Measurements from ENCODE around the gene DRG2. TPM values are rescaled to one million over a fixed set of nuclear protein-coding genes. Genes with fewer than 3 reads are reported as not detected.

The DRG2 gene
- total and polyA plus RNA-seq, 2 donors (not counting 1 experiment from before 2014, with no cell fraction given), result 58.7 to 67.8 TPM

- Mint-ChIP-seq H3K4me3 (no peak overlapping the region), H3K9me3 (ENCODE audit: insufficient read depth) (no peaks in the 10 kb centered on the region), H3K4me1 (peaks cover 34% of the 10 kb centered on the region), H3K27me3 (no peaks in the 10 kb centered on the region), H3K27ac (no peak overlapping the region)
- TF ChIP-seq EZH2 (IDR thresholded peaks at IDR 0.05; ENCODE audit: borderline replicate concordance, insufficient read depth, low read depth, low read length, poor library complexity, severe bottlenecking) (no peak), CTCF (IDR thresholded peaks at IDR 0.05) (peak; percentile 45)
- H3K4me1 ChIP-seq (ENCODE audit: control insufficient read depth in 2 of 2, insufficient read depth in 2 of 2, low read length in 2 of 2), result peaks cover 11 to 19% of the 10 kb centered on the region in 2 donors
- peaks cover 19% of the 10 kb centered on the region for H4K20me1 ChIP-seq (ENCODE audit: control insufficient read depth, insufficient read depth, low read length, poor library complexity, severe bottlenecking)
- ChIA-PET POLR2A (no interaction called here), CTCF (interaction anchor here (0.6 to 0.9 kb wide), 2 partner anchors 8 to 10 kb away, joined by 3 read pairs; no protein-coding TSS in a partner anchor)
- no peak overlapping the region for H3K27ac ChIP-seq (ENCODE audit: low read length in 2 of 2)
- H3K9ac ChIP-seq (ENCODE audit: low read length), result no peak overlapping the region
- DNase-seq (no peak), ATAC-seq (ENCODE audit: low read depth) (no peak)
- intact Hi-C loops (cut with micrococcal nuclease), result no loop called here
- H3K4me2 ChIP-seq (replicated peaks; ENCODE audit: low read depth, low read length, poor library complexity, severe bottlenecking), result no peak overlapping the region
- peaks cover 46% of the 10 kb centered on the region for H3K79me2 ChIP-seq (ENCODE audit: control insufficient read depth, insufficient read depth, low read length)
- H3K9me3 ChIP-seq (ENCODE audit: control extremely low read depth in 1 of 3, control insufficient read depth in 2 of 3, insufficient read depth in 1 of 3, low read length in 2 of 3), result no peaks in the 10 kb centered on the region
- H2AFZ ChIP-seq (ENCODE audit: insufficient read depth, low read depth, low read length, poor library complexity, severe bottlenecking), result no peak overlapping the region
- H3K4me3 ChIP-seq (ENCODE audit: control extremely low read depth in 1 of 5, extremely low read depth in 1 of 5, insufficient read depth in 1 of 5, low read depth in 2 of 5, low read length in 4 of 5), result no peak overlapping the region
- no peaks in the 10 kb centered on the region for H3K27me3 ChIP-seq (replicated peaks in 1 of 4; ENCODE audit: control extremely low read depth in 1 of 4, control insufficient read depth in 3 of 4, insufficient read depth in 4 of 4, low read length in 3 of 4)
- 100% methylated on average over 1 of the region's 1 CpG for WGBS (ENCODE audit: insufficient coverage)
- peaks cover 0 to 5% of the 10 kb centered on the region in 2 experiments for H3K36me3 ChIP-seq (replicated peaks in 1 of 2; ENCODE audit: control extremely low read depth in 1 of 2, control insufficient read depth in 1 of 2, extremely low read depth in 1 of 2, insufficient read depth in 2 of 2, low read length in 1 of 2)
These were observed 44.3 kb upstream of the DRG2 start for GRCh38 chr17:18043491-18043890.

DNA sequence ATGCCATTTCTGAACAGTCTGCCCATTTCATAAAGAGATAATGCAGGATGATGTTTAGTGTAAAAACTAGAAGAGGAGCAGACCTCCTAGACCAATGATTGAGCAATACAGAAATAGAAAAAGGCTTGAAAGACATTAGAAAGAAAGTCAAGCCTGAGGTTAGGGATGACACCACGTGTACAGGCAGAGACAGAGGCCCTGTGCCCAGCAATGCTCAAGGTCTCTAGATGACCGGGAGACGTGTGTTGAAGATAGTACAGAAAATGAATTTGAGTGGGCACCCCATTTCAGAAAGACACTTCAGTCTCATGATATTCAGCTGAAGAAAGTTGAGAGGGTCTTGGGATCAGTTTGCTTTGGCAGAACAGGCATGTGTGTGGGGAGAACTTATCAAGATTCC lies 43.1 kb upstream of the DRG2 start:
- Histone ChIP-seq H3K4me2 (replicated peaks; ENCODE audit: low read depth, low read length, poor library complexity, severe bottlenecking) (no peak overlapping the region), H3K36me3 (replicated peaks in 1 of 2; ENCODE audit: control extremely low read depth in 1 of 2, control insufficient read depth in 1 of 2, extremely low read depth in 1 of 2, insufficient read depth in 2 of 2, low read length in 1 of 2) (peaks cover 0 to 5% of the 10 kb centered on the region in 2 experiments), H3K4me3 (ENCODE audit: control extremely low read depth in 1 of 5, extremely low read depth in 1 of 5, insufficient read depth in 1 of 5, low read depth in 2 of 5, low read length in 4 of 5) (no peak overlapping the region), H3K27me3 (replicated peaks in 1 of 4; ENCODE audit: control extremely low read depth in 1 of 4, control insufficient read depth in 3 of 4, insufficient read depth in 4 of 4, low read length in 3 of 4) (no peaks in the 10 kb centered on the region), H4K20me1 (ENCODE audit: control insufficient read depth, insufficient read depth, low read length, poor library complexity, severe bottlenecking) (peaks cover 19% of the 10 kb centered on the region), H3K27ac (ENCODE audit: low read length in 2 of 2) (no peak overlapping the region), H3K9me3 (ENCODE audit: control extremely low read depth in 1 of 3, control insufficient read depth in 2 of 3, insufficient read depth in 1 of 3, low read length in 2 of 3) (no peaks in the 10 kb centered on the region), H3K9ac (ENCODE audit: low read length) (no peak overlapping the region), H2AFZ (ENCODE audit: insufficient read depth, low read depth, low read length, poor library complexity, severe bottlenecking) (no peak overlapping the region), H3K79me2 (ENCODE audit: control insufficient read depth, insufficient read depth, low read length) (peaks cover 42% of the 10 kb centered on the region), H3K4me1 (ENCODE audit: control insufficient read depth in 2 of 2, insufficient read depth in 2 of 2, low read length in 2 of 2) (peaks cover 11 to 19% of the 10 kb centered on the region in 2 donors)
- ATAC-seq (ENCODE audit: low read depth) (no peak), DNase-seq (no peak)
- Mint-ChIP-seq H3K4me3 (no peak overlapping the region), H3K27me3 (no peaks in the 10 kb centered on the region), H3K4me1 (peaks cover 28% of the 10 kb centered on the region), H3K9me3 (ENCODE audit: insufficient read depth) (no peaks in the 10 kb centered on the region), H3K27ac (no peak overlapping the region)
- intact Hi-C loops (cut with micrococcal nuclease), result no loop called here
- POLR2A ChIA-PET, result no interaction called here
- 100% methylated on average over 3 of the region's 3 CpGs for whole genome bisulfite sequencing (ENCODE audit: insufficient coverage)
- TF ChIP-seq CTCF (IDR thresholded peaks at IDR 0.05) (no peak), EZH2 (IDR thresholded peaks at IDR 0.05; ENCODE audit: borderline replicate concordance, insufficient read depth, low read depth, low read length, poor library complexity, severe bottlenecking) (no peak)
- CTCF ChIA-PET, result no interaction called here

All from B cell (primary cell).